D721Med (cell line): ENCODE data around the gene OTOS.

Experiments
- DNase-seq: peaks from one replicate; pipeline ENCODE4 v3.0.0; 2011; ENCODE audit warnings: low spot score; ENCODE audit not compliant: insufficient read length
- FAIRE-seq: peaks from 2 replicates; lab custom pipeline; 2011; peaks lifted over from hg19 to GRCh38; lab: Jason Lieb, UNC
- CTCF ChIP-seq: IDR thresholded peaks from 2 replicates; pipeline ENCODE4 v1.5.1; 2012; ENCODE audit warnings: mild to moderate bottlenecking, control low read depth; ENCODE audit not compliant: insufficient read depth; ENCODE audit errors: missing control alignments

Gene OTOS

GRCh38 chr2:240131941-240132650 is 8.4 kb downstream of the OTOS start:
- no peak for FAIRE-seq

GRCh38 chr2:240131296-240131695 is 9.2 kb downstream of the OTOS start:
- no peak for TF ChIP-seq CTCF
- DNase-seq (no peak), FAIRE-seq (no peak)

More at GRCh38 chr2:240131941-240132650, 8.4 kb downstream of the OTOS start:
- DNase-seq: no peak
- no peak for TF ChIP-seq CTCF

- DNase-seq (no peak), FAIRE-seq (no peak)
- no peak for TF ChIP-seq CTCF
Measured at GRCh38 chr2:240130393-240131195, 9.9 kb downstream of the OTOS start.

GRCh38 chr2:240129731-240130392 is 10.6 kb downstream of the OTOS start:
- no peak for FAIRE-seq
- no peak for TF ChIP-seq CTCF
- no peak for DNase-seq

GRCh38 chr2:240129311-240129710 is 11.1 kb downstream of the OTOS start:
- no peak for TF ChIP-seq CTCF
- FAIRE-seq: no peak
- DNase-seq: no peak

GRCh38 chr2:240128608-240129145 is 11.8 kb downstream of the OTOS start:
- no peak for TF ChIP-seq CTCF
- DNase-seq (no peak), FAIRE-seq (no peak)
